HFF-Myc (cell line): ENCODE data around the gene FAM161B.
A peak's percentile ranks its signal among the peaks of the same experiment; 100 is the strongest.

Source experiments
- DNase-seq: peaks from one replicate; pipeline ENCODE4 v3.0.0-alpha.2; 2011; ENCODE audit warnings: low read depth; ENCODE audit errors: extremely low read depth
- H3K4me3 ChIP-seq: replicated peaks from 2 replicates; pipeline ENCODE4 v1.5.1; 2011; ENCODE audit warnings: low read depth, mild to moderate bottlenecking, control low read depth, low read length
- CTCF ChIP-seq: IDR thresholded peaks from 2 replicates; pipeline ENCODE4 v1.5.1; 2012; ENCODE audit warnings: mild to moderate bottlenecking, low read depth, low read length, control low read depth; ENCODE audit errors: missing control alignments

FAM161B gene

DNA sequence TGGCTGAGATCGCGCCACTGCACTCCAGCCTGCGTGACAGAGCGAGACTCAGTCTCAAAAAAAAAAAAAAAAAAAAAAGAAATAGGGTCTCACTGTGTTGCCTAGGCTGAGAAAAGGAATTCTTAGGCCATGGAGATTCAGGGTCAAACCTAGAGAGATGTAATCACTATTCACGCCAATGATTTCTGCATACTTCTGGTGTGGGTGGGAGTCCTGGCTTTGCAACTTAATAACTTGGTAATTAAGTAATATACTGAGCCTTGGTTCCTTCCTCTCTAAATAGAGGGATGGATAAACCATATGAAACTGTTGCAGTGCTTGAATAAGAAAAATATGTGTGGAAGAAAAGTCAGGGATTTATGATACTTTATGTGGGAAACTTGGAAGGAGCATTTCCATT, 60.5 kb downstream of the FAM161B start:
- TF ChIP-seq CTCF = no peak
- DNase-seq = no peak
- H3K4me3 ChIP-seq = no peak overlapping the region

DNA sequence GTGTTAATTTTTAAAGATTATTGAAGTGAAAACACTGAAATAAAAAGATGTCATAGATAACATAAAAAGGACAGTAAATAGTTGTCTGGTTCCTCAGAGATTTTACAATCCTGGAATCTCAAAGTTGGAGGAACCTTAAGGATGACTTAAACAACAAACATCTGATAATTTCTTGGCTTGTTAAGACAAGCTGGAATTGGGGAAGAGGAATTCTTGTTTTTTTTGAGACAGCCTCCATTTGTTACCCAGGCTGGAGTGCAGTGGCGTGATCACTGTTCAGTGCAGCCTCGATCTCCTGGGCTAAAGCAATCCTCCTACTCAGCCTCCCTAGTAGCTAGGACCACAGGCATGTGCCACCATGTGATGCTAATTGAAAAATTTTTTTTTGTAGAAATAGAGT, 60.9 kb downstream of the FAM161B start:
- no peak overlapping the region; the same call in 1 of the 2 replicates for H3K4me3 ChIP-seq
- DNase-seq = no peak
- no peak for TF ChIP-seq CTCF

DNA sequence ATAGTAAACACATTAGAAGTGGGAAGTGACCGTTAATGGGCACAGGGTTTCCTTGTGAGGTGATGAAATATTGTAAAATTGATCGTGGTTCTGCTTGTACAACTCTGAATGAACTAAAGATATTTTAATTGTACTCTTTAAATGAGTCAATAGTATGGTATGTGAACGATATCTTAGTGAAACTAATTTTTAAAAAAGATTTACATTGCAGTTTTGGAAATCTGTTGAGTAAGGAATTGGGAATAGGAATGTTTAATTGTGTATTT, 61.5 kb downstream of the FAM161B start:
- H3K4me3 ChIP-seq = peak overlapping the region; percentile 94
- no peak for DNase-seq
- TF ChIP-seq CTCF = no peak

DNA sequence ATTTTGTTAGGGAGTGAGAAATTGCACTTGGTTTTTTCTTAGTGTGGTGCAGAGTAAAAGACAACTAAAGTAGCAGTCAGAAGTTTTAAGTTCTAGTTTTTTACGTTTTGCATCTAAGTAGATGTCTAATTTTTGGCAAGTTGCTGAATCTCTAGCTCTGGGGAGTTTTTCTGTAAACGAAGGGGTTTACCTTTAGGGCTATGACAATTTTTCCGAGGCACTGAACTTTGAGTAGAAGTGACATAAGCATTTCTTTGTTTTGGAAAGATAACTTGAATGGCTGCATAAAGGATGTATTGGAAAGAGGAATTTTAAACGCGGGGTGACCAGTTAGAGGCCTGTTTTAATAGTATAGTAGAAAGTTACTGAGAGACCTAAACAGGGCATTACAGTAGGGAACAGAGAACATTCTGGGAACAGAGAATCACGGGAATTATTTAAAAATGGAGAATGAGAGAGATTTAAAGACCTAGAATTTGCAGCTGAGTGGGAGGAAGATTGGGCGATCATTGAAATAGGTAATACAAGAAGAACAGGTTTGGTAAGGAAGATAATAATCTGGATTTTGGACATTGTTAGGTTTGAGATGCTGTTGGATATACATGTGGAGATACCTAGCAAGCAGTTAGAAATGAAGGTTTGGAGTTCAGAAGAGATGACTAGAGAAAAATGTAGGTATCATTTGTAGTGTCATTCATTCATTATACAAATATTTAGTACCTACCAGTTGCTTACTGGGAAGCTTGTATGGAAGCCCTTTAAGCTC, 62.0 kb downstream of the FAM161B start:
- no peak for TF ChIP-seq CTCF
- H3K4me3 ChIP-seq = peak overlapping the region; percentile 94
- no peak for DNase-seq

DNA sequence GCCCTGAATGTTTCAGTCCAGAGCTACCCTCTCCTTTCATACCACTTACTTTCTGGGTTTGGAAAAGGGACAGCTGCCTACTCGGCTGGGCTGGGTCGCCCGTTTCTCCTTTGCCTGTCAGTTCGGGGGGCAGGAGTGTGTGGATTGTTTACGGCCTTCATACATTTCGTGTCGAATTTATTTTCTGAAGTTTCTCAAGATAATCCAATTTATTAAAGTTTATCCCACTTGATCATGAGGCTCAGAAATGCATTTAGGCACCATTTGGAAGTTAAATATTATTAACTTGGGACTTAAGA, 62.6 kb downstream of the FAM161B start:
- peak overlapping the region; percentile 94 for H3K4me3 ChIP-seq
- no peak for TF ChIP-seq CTCF
- no peak for DNase-seq

- peak within 1 kb of the TSS; percentile 94 for H3K4me3 ChIP-seq
- TF ChIP-seq CTCF = no peak
- DNase-seq = peak; percentile 81
These were observed 63.2 kb downstream of the FAM161B start, which contains the start of gene ZNF410 for GRCh38 chr14:73886449-73887317. Gene ZNF410 (plus strand): TSS chr14:73886859. CDS start chr14:73892176, 5,317 bp downstream.
